EL (cell line): ENCODE data around the gene LRMDA.
"Not testable (repeated sequence)": the region's sequence is repeated elsewhere in the genome, so short reads cannot be mapped to it uniquely, and the experiment has no call there.

Experiments used
- DNase-seq: peaks from one replicate; pipeline ENCODE4 v3.0.0-alpha.2; 2016

Gene LRMDA

GRCh38 chr10:75762431-75762802 lies 331.0 kb downstream of the LRMDA start:
- no peak for DNase-seq

GRCh38 chr10:75763652-75764051 lies 332.2 kb downstream of the LRMDA start:
- no peak for DNase-seq

GRCh38 chr10:75764974-75765788 lies 333.8 kb downstream of the LRMDA start:
- DNase-seq = no peak

GRCh38 chr10:75765789-75766096 lies 334.3 kb downstream of the LRMDA start:
- DNase-seq = no peak

GRCh38 chr10:75766106-75766505 lies 334.7 kb downstream of the LRMDA start:
- DNase-seq = no peak

GRCh38 chr10:75766752-75767151 lies 335.3 kb downstream of the LRMDA start:
- not testable (repeated sequence) for DNase-seq

GRCh38 chr10:75770626-75771081 lies 339.2 kb downstream of the LRMDA start:
- DNase-seq = no peak

GRCh38 chr10:75771606-75772005 lies 340.2 kb downstream of the LRMDA start:
- no peak for DNase-seq

- peak; percentile 20 for DNase-seq
Observed at GRCh38 chr10:75772153-75772887, 340.9 kb downstream of the LRMDA start.

GRCh38 chr10:75773231-75773780 lies 341.9 kb downstream of the LRMDA start:
- peak; percentile 20 for DNase-seq

GRCh38 chr10:75773813-75774782 lies 342.7 kb downstream of the LRMDA start:
- DNase-seq = no peak

GRCh38 chr10:75774783-75775490 lies 343.5 kb downstream of the LRMDA start:
- no peak for DNase-seq

- no peak for DNase-seq
Observed at GRCh38 chr10:75776738-75777504, 345.5 kb downstream of the LRMDA start.

GRCh38 chr10:75778665-75779064 lies 347.2 kb downstream of the LRMDA start:
- DNase-seq = no peak

GRCh38 chr10:75779276-75779675 lies 347.9 kb downstream of the LRMDA start:
- DNase-seq = no peak

GRCh38 chr10:75782463-75783248 lies 351.2 kb downstream of the LRMDA start:
- DNase-seq = no peak

- peak; percentile 3 for DNase-seq
Observed at GRCh38 chr10:75788394-75789205, 357.2 kb downstream of the LRMDA start.

GRCh38 chr10:75793848-75794247 lies 362.4 kb downstream of the LRMDA start:
- DNase-seq = no peak

GRCh38 chr10:75801121-75801520 lies 369.7 kb downstream of the LRMDA start:
- DNase-seq = no peak

- no peak for DNase-seq
Observed at GRCh38 chr10:75801661-75802060, 370.2 kb downstream of the LRMDA start.
